Endothelial cell of umbilical vein (primary cell): ENCODE results near the gene KAZN. TPM values are rescaled to one million over a fixed set of nuclear protein-coding genes. Genes with fewer than 3 reads are reported as not detected.

Experiments used
- BruUV-seq: library from RNA; stranded (reverse); fragments of 400-500 nt; replicated peaks from 2 replicates; lab custom pipeline; 2021; lab: Mats Ljungman, UMichigan
- CTCF ChIA-PET: fragments of 300-600, 350-600 bp; sonication (Branson Sonifier 250); formaldehyde crosslinking; loops from one replicate; lab custom pipeline; 2021; ENCODE audit warnings: antibody characterized with exemption, inconsistent platforms; lab: Charles Lee
- POLR2A ChIA-PET: fragments of 300-600, 350-600 bp; sonication (Branson Sonifier 250); formaldehyde crosslinking; loops from one replicate; lab custom pipeline; 2021; ENCODE audit warnings: antibody characterized with exemption, inconsistent platforms; lab: Charles Lee
- DNase-seq: peaks from one replicate; pipeline ENCODE4 v3.0.0-alpha.2; 2011; ENCODE audit warnings: low read depth, low spot score
- FAIRE-seq: peaks from 2 replicates; lab custom pipeline; 2011; peaks lifted over from hg19 to GRCh38; lab: Jason Lieb, UNC
- H2AFZ ChIP-seq: 2 replicates; pipeline ENCODE4 v1.6.0; 2012; ENCODE audit warnings: low read depth, low read length, control low read depth, inconsistent platforms
- H3K27ac ChIP-seq: 2 replicates; pipeline ENCODE4 v1.5.1; 2011; ENCODE audit warnings: low read depth, mild to moderate bottlenecking, control low read depth, low read length, moderate library complexity; ENCODE audit not compliant: insufficient read depth
- H3K27me3 ChIP-seq, 2 experiments: 2 replicates each; pipeline versions ENCODE4 v1.6.0 to v1.6.1; 2011; ENCODE audit warnings: low read length in 2 of 2, mixed read lengths in 1 of 2; ENCODE audit not compliant: control insufficient read depth in 2 of 2, insufficient read depth in 2 of 2
- H3K36me3 ChIP-seq, 2 experiments: 2 replicates in 1 of 2; 3 replicates in 1 of 2; pipeline ENCODE4 v1.5.1; 2011; ENCODE audit warnings: low read length in 2 of 2, mild to moderate bottlenecking in 1 of 2, moderate library complexity in 1 of 2; ENCODE audit not compliant: control insufficient read depth in 2 of 2, insufficient read depth in 2 of 2; ENCODE audit errors: extremely low read depth in 1 of 2
- H3K4me1 ChIP-seq: 3 replicates; pipeline ENCODE4 v1.5.1; 2011; ENCODE audit warnings: mild to moderate bottlenecking, low read length; ENCODE audit not compliant: control insufficient read depth, insufficient read depth; ENCODE audit errors: extremely low read depth
- H3K4me2 ChIP-seq: 2 replicates; pipeline ENCODE4 v1.6.1; 2011; ENCODE audit warnings: low read length, control low read depth, mixed read lengths; ENCODE audit not compliant: insufficient read depth
- H3K4me3 ChIP-seq, 3 experiments: fragments of 200-600 bp in 1 of 3; sonication (generic), shearing (Covaris generic) in 1 of 3; replicated peaks in 1 of 3; 2 replicates each; pipeline ENCODE4 v1.5.1; 2011 to 2016; ENCODE audit warnings: control low read depth in 3 of 3, low read length in 3 of 3, mild to moderate bottlenecking in 2 of 3, inconsistent platforms in 1 of 3, low read depth in 1 of 3, moderate library complexity in 1 of 3; ENCODE audit not compliant: insufficient read depth in 1 of 3
- H3K79me2 ChIP-seq: 2 replicates; pipeline ENCODE4 v1.6.0; 2012; ENCODE audit warnings: low read length, inconsistent platforms; ENCODE audit not compliant: control insufficient read depth, insufficient read depth
- H3K9ac ChIP-seq: replicated peaks from 2 replicates; pipeline ENCODE3; 2011; ENCODE audit warnings: low read length, control low read depth; ENCODE audit not compliant: insufficient read depth; ENCODE audit errors: extremely low read depth
- H3K9me1 ChIP-seq: replicated peaks from 3 replicates; pipeline ENCODE4 v1.6.0; 2011; ENCODE audit warnings: mild to moderate bottlenecking, low read length; ENCODE audit not compliant: control insufficient read depth, insufficient read depth; ENCODE audit errors: extremely low read depth
- H3K9me3 ChIP-seq: replicated peaks from 2 replicates; pipeline ENCODE4 v1.5.1; 2012; ENCODE audit warnings: low read length, inconsistent platforms; ENCODE audit not compliant: control insufficient read depth, insufficient read depth
- H4K20me1 ChIP-seq: replicated peaks from 2 replicates; pipeline ENCODE3; 2011; ENCODE audit warnings: mild to moderate bottlenecking, low read length; ENCODE audit not compliant: control insufficient read depth, insufficient read depth; ENCODE audit errors: extremely low read depth
- CTCF ChIP-seq, 2 donors: IDR thresholded peaks; 1 replicate in 1 of 2; 2 replicates in 1 of 2; pipeline ENCODE4 v1.5.1; 2011; ENCODE audit warnings: low read length in 2 of 2, mild to moderate bottlenecking in 2 of 2, moderate library complexity in 2 of 2, control low read depth in 1 of 2, inconsistent platforms in 1 of 2, low read depth in 1 of 2; ENCODE audit not compliant: insufficient read depth in 1 of 2; ENCODE audit errors: extremely low read depth in 1 of 2
- EZH2 ChIP-seq: IDR thresholded peaks from 2 replicates; pipeline ENCODE4 v1.6.1; 2012; ENCODE audit warnings: borderline replicate concordance, low read depth, mild to moderate bottlenecking, moderate library complexity, low read length, inconsistent platforms; ENCODE audit not compliant: severe bottlenecking
- FOS ChIP-seq: IDR thresholded peaks from 2 replicates; pipeline ENCODE4 v1.6.1; 2011; ENCODE audit warnings: mild to moderate bottlenecking, low read length, moderate library complexity, borderline replicate concordance; ENCODE audit not compliant: insufficient read depth
- GATA2 ChIP-seq: IDR thresholded peaks from 2 replicates; pipeline ENCODE4 v1.7.0; 2011; ENCODE audit warnings: low read depth, mild to moderate bottlenecking, moderate library complexity, mixed read lengths, low read length; ENCODE audit not compliant: insufficient read length, insufficient read depth
- JUN ChIP-seq: IDR thresholded peaks from 2 replicates; pipeline ENCODE4 v1.6.1; 2011; ENCODE audit warnings: borderline replicate concordance, low read depth; ENCODE audit not compliant: insufficient read length, insufficient read depth
- MAX ChIP-seq: IDR thresholded peaks from 2 replicates; pipeline ENCODE4 v1.6.1; 2011; ENCODE audit not compliant: insufficient read depth, insufficient read length
- MYC ChIP-seq: IDR thresholded peaks from one replicate; pipeline ENCODE4 v1.6.1; 2011; ENCODE audit warnings: mild to moderate bottlenecking, low read depth, low read length
- POLR2A ChIP-seq: IDR thresholded peaks from 2 replicates; pipeline ENCODE4 v1.6.1; 2012; ENCODE audit warnings: low read depth, mild to moderate bottlenecking, control low read depth, low read length
- POLR2AphosphoS5 ChIP-seq: IDR thresholded peaks from 2 replicates; pipeline ENCODE4 v1.6.1; 2012; ENCODE audit warnings: low read depth, mild to moderate bottlenecking, control low read depth, low read length, moderate library complexity; ENCODE audit not compliant: insufficient read depth
- dilution Hi-C: fragments of 300-500 bp; cut with MboI; formaldehyde crosslinking; loops from one replicate; pipeline ENCODE4 v1.15.0; 2019; ENCODE audit warnings: low sequenced_read_pairs; ENCODE audit not compliant: extremely low pct_ligation_motif_present
- intact Hi-C: fragments of 100-400 bp; cut with micrococcal nuclease; formaldehyde crosslinking; loops from one replicate; pipeline ENCODE4 v1.10.0; 2022
- polyA plus RNA-seq, 4 experiments: library from polyadenylated mRNA; depleted of rRNA in 3 of 4; stranded (reverse) in 3 of 4; unstranded in 1 of 4; fragments of >200 nt; gene quantifications; 2 replicates each; pipeline versions ENCODE4 v1.2.1 to v1.2.3, GENCODE V29; 2011 to 2012; ENCODE audit warnings: missing spikeins in 1 of 4
- total RNA-seq: library from RNA; stranded (reverse); gene quantifications from 2 replicates; pipeline ENCODE4 v1.2.3, GENCODE V29; 2021

Gene KAZN
- total and polyA plus RNA-seq, 2 donors (not counting 3 experiments of a cell fraction or from before 2014, with no cell fraction given) = 1.6 to 5.8 TPM

DNA sequence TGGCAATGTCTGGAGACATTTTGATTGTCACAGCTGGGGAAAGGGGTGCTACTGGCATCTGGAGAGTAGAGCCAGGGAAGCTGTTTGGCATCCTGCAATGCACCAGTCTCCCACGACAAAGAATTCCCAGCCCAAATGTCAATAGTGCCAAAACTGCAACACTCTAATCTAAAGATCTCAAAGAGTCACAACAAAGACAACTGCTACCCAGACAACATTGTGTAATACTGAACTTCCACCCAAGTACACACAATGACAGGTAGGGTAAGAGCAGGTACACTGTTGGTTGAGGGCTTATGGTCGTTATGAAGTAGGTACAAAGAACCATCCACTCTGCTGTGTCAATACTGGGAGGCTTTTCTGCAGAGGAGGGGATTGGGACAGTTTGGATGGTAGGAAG is 546.8 kb downstream of the KAZN start:
- Histone ChIP-seq H3K36me3 (no peaks in the 10 kb centered on the region), H3K9me1 (no peaks in the 10 kb centered on the region), H3K9ac (no peak overlapping the region), H3K79me2 (no peaks in the 10 kb centered on the region), H3K4me1 (no peaks in the 10 kb centered on the region), H3K4me3 (no peak overlapping the region), H2AFZ (no peak overlapping the region), H4K20me1 (no peaks in the 10 kb centered on the region), H3K4me2 (no peak overlapping the region), H3K27ac (no peak overlapping the region), H3K9me3 (no peaks in the 10 kb centered on the region), H3K27me3 (peaks cover 1 to 7% of the 10 kb centered on the region in 2 experiments)
- TF ChIP-seq MYC = no peak
- no peak for TF ChIP-seq FOS
- no peak for TF ChIP-seq POLR2A
- no peak for TF ChIP-seq EZH2
- TF ChIP-seq JUN = no peak
- TF ChIP-seq MAX = no peak
- no peak for TF ChIP-seq GATA2
- no peak for TF ChIP-seq CTCF (IDR thresholded peaks at IDR 0.05; ENCODE audit: extremely low read depth in 1 of 2, insufficient read depth in 1 of 2, low read depth in 1 of 2, low read length in 2 of 2)
- TF ChIP-seq POLR2AphosphoS5 = no peak
- dilution Hi-C loops (no loop called here), intact Hi-C loops (no loop called here)
- DNase-seq (no peak), FAIRE-seq (no peak)
- POLR2A ChIA-PET = no interaction called here
- CTCF ChIA-PET = no interaction called here
- no TSS peak for BruUV-seq
